DMS153 treated with DMSO at 0.1 percent for 48 hours (cell line): ENCODE results near the gene SETBP1.
A peak's percentile ranks its signal among the peaks of the same experiment; 100 is the strongest.

Experiments
- DNase-seq: peaks from one replicate; lab custom pipeline; 2025; ENCODE audit not compliant: unreplicated experiment; lab: John Stamatoyannopoulos, UW

Gene SETBP1

DNA sequence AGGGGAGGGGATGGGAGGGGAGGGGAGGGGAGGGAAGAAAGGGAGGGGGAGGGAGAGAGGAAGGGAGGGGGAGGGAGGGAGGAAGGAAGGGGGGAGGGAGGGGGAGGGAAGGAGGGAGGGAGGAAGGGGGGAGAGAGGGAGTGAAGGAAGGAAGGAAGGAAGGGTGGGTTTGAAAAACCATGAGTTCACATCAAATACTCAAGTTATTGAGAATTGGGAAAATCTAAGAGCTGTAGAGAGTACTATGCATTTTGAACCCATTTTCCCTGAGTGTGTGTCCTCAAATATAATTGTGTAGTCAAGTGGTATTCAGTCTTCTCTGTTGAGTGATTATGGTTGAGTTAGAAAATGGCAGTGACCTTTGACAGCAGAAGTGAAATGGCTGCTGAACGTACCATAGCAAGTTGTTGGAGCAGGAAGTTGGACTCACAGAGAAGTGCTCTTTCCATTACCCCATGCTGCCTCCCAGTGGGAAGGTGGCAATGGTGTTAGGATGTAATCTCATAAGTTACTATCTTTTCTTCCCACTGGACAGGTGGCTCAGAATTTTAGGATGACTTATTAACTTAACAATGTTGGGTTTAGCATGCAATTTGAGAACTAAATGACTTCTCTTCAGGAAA lies 214.6 kb downstream of the SETBP1 start:
- DNase-seq = no peak

DNA sequence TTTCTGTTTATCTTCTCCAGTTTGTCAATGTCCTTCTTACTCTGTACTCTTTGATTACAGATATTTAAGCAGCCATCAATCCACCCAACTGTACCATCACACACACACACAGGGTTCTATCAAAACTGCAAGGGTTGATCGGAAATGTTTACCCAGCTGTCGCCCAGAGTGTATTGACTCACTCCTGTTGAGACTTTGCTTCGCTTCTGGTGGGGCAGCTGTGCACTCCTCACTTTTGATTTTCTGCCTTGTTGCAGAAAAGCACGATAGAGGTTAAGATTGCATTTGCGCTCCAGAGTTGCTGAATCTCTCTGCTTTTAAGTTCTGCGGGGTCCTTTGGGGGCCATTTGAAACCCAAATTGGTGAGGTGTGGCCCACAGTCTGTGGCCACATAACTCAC lies 216.2 kb downstream of the SETBP1 start:
- peak; percentile 77 for DNase-seq

DNA sequence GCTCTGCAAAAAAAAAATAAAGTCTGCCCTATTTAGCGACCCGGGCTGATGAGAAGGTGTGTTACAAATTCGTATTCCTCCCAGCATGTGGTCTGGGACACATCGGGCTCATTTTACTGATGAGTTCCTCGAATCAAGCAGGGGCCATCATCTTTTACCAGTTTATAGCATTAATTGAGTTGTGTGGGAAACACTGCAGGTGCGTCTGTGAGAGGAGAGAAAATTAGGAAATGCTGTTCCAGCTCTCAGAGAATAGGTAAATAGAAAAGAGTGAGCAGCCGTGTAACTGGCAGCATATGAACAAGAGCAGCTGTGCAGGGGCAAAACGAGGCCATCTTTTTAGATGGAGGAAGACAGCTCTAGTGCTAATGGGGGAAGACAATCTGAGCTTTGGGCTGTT lies 216.7 kb downstream of the SETBP1 start:
- peak; percentile 64 for DNase-seq

DNA sequence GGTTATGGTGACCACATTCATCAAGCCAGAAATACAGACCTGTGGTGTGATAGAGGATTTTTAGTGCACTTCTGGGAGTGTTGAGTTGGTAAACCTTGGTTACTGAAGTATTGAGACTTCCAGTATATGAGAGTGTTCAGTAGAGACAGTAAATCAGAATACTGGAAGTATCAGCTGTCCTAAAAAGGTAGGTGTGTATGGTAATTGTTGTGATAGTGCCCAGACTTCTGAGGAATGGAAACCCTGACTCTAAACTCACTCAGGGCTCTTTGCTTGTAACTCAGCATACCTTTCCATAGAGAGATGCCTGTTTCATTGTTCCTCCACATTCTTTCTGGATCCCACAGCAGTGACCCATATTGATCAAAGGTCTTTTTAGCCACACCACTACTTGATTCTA lies 217.1 kb downstream of the SETBP1 start:
- no peak for DNase-seq

DNA sequence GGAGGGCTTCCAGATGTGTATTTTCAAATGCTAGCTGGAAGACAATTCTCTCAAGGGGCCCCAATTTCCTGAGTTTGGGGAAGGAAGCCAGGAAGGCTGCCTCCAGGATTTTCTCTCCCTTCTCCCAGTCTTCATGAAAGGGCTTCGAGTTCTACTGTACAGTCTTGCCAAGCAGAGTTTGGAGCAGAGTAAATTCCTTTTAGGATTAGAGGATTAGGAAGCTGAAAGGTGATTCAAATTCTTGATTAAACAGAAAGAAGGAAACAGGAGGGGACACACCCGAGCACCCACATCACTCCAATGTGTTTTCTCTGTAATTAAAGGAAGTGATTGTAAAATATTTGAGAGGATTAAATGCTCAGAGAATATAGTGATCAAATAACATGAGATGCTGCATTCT lies 217.8 kb downstream of the SETBP1 start:
- DNase-seq = no peak

DNA sequence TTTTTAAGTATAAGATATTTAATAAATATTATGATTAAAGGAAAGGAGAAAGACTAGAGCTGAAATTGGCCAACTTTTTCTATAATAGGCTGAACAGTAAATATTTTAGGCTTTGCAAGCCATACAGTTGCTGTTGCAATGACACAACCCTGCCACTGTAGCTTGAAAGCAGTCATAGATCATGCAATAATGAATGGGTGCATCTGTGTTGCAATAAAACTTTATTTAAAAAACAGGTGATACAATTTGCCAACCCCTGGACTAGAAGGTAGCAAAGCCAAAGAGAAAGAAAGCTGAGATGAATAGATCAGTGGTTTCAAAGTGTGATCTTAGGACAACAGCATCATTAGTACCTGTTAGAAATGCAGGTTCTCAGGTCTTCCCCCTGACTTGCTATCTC lies 219.1 kb downstream of the SETBP1 start:
- no peak for DNase-seq

DNA sequence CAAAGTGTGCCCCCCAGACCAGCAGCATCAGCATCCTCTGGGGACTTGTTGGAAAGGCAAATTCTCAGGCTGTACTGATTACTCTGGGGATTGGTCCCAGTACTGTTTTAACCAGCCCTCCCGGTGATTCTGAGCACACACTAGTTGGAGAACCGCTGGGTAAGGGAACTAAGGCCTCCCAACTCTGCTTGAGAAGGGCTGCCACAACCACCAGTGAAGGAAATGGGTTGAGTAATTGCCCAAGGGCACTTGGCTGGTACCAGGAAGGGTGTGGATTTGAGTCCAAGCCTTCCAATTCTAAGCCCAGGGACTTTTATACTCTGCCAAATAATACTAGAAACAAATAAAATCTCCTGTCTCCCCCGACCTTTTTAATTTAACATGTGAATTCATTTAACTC lies 219.9 kb downstream of the SETBP1 start:
- no peak for DNase-seq

DNA sequence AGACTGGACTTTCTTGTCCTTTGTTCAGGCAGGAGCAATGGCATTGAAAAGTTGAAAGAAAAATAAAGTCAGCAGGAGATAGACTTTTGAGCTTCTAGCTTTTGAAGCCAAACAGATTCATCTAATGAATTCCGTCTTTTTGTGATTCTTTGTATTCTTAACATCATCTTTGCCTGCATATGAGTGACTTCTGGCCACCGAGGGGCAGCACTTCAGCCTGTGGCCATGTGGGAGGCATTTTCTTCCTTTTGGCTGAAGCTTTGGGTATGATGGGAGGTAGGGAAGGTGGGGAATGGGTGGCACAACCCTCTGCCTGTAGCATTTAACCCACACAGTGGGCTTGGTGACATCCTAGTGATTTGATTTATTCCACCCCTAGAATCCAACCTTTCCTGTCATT lies 220.6 kb downstream of the SETBP1 start:
- DNase-seq = no peak

DNA sequence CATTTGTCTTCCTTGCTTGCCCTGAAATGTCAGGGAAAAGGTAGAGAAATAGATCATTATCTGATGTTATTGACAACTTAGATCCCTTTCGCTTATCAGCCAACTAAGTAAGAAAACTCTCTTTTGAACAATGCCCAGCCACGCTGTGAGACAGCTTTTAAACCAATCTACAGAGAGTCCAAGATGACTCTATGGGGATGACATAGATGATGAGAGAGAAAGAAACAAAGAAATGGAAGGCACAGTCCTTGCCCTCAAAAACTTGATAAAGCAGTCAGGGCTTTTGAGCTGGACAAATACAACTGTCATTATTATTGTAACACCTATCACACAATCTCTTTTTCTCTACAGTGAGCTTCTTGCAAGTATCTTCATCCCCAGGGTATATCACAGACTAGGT lies 222.6 kb downstream of the SETBP1 start:
- DNase-seq = no peak

DNA sequence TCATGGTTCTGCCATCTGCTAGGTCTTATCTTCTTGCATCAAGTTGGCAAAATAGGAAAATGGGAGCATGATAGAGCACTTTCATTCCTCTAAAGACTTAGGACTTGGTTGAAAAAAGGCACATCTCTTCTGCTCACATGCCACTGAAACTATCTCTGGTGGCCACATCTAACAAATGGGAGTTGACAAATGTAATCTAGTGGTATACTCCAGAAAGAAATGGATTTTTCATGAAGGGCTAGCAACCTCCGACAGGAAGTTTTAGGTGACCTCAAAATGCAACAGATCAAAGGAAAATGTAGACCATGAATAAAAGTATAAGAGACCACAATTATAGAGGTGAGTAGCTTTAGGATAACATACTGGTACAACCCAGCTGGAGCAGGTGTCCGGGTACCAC lies 224.1 kb downstream of the SETBP1 start:
- DNase-seq = no peak

DNA sequence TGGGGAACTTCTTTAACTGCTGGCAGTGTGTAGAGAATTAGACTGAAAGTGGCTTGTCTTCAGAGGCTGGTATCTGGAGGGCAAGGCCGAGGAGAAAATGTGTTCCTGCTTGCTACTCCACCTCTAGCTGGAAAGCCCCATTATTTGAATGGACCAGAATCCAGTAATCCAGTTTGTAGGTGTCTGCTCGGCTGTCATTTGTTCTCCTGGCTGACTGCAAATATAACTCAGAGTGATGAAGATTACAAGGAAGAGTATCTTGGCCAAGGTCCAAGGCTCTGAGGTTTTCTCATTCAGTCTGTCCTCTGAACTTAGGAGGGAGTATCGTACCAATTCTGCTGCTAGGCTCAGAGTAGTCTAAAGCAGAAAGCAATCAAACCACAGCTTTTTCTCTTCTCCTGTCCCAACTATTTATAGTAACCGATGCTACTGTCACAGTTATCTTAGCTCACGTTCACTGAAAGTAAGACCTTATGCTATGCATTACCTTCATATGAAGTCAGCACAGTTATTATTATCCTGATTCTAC lies 228.6 kb downstream of the SETBP1 start:
- DNase-seq = no peak

DNA sequence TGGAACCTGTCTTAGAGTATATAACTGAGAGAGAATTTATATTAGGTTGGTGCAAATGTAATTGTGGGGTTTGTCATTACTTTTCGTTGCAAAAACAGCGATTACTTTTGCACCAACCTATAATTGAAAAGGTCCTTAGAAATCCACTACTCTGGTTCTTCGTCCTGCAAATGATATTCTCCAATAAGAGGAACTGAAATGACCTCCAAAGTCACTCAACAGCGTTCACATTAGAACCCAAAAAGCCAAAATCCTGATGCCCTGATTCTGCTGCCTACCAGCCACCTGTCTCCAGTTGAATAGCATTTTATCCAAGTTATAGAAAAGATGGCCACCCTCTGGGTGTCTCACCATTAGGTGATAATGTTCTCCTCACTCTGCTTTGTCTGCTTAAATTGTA lies 230.6 kb downstream of the SETBP1 start:
- no peak for DNase-seq

DNA sequence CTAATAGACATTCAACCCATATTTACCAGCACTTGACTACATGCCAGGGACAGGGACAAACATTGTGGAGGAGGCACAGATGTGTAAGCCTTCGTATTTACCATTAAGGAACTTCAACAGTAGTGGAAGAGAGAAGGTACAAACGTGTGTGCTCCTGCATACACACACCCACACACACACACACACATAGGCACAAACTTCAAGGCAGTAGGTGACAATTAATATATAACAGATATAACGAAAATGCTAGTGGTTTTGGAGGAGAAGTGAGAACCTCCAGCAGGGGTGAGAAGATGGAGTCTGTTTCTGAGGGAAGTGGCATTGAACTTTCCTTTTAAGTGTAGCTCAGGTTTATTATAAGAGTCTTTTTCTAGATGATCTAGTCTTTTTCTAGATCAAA lies 231.1 kb downstream of the SETBP1 start:
- DNase-seq = peak; percentile 24

DNA sequence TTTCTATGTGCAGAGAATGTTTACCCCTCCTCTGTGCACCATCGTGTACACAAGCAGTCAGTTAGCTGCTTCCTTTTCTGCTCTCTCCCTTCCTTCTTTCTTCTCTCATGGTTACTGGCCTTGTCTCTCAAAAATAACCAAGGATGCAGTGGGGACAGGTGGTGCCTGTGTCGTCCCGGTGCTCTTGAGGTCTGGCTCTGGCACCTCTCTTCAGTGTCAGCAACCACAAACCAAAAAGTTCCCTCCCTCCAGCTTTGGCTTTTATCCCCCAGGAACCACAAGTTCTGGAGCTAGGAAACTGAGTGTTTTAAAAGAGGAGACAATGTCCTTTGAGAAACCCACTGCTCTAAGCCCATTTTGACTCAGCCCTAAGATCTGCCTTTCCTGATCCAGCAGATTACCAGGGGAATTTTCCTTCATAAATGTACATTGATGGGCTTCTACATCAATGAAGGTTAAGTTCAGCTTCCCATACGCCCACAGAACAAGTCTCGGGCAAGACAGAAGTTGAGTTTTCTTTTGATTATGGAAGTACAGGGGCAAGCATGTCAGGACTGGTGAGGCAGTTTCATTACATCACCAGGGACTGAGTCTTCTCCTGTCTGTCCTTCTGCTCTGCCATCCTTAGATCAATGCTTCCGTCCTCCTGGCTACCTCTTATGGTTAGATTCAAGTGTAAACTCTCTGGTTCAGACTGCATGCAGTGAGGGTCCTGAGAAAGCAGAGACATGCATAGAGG lies 232.2 kb downstream of the SETBP1 start:
- no peak for DNase-seq

DNA sequence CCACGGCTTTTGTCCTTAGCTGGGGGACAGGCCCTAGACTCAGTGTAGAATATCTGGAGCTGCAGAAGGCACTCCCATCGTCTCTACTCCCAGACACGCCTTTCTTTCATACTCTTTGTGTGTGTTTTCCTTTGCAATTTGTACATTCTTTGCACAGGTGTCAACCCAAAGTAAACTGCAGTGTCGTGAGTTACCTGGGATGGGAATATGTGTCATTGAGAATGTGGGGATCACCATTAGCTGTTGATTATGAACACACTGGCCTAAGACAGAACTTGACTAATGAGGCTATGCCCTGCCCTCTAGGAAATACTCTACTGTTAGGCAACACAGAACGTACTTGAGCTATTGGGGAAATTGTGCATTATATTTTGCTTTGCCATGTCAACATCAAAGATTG lies 233.3 kb downstream of the SETBP1 start:
- DNase-seq = no peak

DNA sequence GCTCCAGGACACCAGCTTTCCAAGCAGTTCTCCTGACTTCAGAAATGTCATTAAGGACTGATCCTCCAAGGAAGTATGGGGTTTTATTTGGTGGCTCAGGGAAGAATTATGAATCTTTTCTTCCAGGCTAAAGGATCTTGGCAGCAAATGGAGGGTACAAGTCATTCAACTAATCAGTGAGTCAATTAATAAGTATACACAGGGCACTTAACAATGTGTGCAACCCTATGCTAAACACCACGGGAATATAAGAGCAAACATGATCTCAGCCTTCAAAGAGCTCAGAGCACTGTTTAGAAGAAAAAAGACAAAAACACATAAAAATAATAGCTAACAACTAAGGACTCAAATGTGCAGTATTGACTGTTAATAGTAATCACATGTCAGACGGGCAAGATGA lies 234.5 kb downstream of the SETBP1 start:
- DNase-seq = no peak

DNA sequence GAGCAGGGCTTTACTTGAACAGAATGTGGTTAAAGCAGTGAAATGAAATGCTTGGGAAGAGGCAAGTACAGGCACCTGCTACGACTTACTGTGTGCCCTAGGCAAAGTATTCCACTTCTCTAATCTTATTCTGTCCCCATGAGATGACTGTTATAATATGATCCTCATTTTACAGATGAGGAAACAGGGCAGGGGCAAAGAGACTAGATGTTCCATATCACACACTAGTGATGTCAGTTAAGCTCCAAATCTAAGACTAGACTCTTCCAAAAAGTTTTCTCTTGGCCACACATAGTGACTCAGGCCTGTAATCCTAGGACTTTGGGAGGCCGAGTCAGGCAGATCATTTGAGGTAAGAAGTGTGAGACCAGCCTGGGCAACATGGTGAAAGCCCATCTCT lies 235.0 kb downstream of the SETBP1 start:
- no peak for DNase-seq

DNA sequence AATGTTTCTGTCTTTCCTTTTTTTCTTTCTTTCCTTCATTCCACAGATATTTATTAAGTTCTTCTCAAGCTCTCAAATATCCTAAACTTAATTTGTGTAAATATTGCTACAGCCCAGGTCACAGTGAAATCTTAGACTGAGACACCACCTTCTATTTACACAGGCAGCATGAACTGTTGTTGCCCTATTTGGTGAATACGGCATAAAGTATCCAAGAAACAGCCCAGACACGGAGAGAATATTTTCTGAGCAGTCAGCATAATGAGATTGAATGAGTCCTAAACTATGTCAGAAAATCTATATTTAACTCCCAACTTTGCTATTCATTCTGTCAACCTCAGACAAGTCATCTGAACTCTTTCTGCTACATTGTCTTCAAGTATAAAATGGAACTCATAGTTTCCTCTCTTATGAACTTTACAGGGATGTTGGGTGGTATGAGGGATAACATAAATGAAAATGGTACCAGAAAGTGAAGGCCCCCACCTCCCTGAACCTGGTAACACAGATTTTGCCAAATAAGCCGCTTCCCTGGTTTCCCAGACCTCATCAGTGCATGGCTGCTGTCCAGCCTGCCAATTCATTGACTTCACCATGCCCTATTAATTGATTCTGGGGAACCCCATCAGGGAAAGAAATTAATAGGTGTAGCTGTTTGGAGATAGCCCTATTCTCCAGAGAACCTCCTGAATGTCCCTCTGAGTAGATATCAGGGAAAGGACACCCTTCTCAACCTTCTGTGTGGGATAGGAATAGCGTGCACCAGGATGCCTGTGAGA lies 235.9 kb downstream of the SETBP1 start:
- no peak for DNase-seq

DNA sequence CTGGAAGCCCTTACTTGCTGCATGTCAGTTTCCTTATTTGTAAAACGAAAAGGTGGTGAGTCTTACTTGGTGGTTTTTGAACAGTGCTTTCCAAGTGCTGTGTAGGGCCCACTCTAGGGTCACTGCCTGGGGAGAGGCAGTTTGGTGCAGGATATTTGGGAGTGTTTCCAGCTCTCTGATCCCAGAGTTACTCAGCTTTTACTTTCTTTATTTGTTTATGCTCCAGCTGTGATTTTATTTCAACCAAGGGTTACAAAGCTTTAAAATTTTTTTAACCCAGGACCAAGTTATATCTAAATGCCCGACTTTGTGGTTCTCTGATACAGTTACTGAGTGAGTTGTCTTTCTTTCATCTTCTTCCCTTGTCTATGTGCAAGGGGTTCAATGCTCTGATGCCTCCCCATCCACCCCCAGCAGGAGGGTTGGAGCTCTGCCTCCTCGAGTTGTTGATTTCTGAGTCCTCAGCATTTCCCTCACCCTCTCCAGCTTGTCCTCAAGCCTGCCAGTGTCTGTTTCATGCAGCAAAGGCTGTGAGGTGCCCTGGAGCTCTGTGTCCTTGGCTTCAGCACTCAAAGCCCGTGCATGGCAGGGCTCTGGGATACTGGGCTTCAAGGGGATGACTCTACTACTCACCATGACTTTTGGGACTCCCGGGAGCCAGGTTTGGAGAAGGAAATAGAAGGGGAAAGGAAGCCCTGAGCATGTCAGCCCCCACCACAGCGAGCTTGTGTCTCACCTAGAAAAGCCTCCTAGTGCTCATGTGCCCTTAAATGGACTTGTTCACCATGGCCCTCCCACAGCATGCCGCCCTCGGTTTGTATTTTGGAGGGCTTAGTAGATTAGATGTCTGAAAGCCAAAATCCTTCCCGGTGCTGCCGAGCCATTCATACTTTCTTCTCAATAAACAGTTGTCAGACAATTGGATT lies 236.8 kb downstream of the SETBP1 start:
- DNase-seq = no peak

DNA sequence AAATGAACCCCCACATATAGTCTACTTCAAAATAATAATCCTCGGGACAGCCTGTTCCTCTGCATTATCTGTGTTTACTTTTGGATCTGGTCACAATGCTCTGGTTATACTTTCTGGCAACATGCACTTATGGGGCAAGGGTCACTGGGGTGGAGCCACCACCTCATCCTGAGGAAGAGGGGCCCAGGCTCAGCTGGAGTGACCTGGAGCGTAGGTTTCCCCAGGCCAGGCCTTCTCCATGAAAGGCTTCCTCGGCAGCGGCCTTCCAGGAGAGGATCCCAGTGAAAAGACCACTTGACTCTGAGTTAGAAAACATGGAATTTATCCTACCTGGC lies 237.4 kb downstream of the SETBP1 start:
- no peak for DNase-seq

DNA sequence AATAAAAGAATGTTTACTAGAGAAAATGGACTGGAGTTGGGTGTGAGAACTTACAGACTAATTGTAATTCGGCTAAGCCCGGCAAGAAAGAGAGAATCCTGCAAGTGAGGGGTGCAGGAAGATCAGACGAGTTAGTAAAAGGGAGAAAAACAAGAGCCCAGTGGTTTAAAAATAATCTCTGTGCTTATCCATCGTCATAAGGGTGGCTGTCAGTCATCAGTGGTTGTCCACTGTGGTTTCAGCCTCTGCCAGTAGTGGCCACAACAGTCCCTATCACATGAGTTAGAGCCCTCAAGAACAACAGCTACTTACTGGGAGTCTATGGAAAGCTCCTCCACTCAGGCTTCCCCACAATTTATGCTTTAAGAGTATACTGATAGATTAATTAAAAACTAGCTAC lies 239.8 kb downstream of the SETBP1 start:
- no peak for DNase-seq
